Esophagus squamous epithelium (tissue), 4 donors: Measurements from ENCODE around the gene MSX2.

Source experiments
- CTCF ChIP-seq, 6 experiments: fragments of 450-650 bp in 4 of 6; fragments of 200-600 bp in 2 of 6; sonication (generic) in 2 of 6; IDR thresholded peaks; one replicate each; pipeline ENCODE4 v1.5.1; 2016 to 2019; ENCODE audit warnings: antibody characterized with exemption in 6 of 6, mild to moderate bottlenecking in 4 of 6, moderate library complexity in 4 of 6
- POLR2A ChIP-seq, 4 donors: fragments of 450-650 bp; IDR thresholded peaks; one replicate each; pipeline ENCODE4 v1.6.1; 2017; ENCODE audit warnings: antibody characterized with exemption in 4 of 4, mild to moderate bottlenecking in 4 of 4, moderate library complexity in 3 of 4

- TF ChIP-seq CTCF (IDR thresholded peaks at IDR 0.05) (no peak), POLR2A (IDR thresholded peaks at IDR 0.05) (no peak)
These were observed 3.5 kb upstream of the MSX2 start for GRCh38 chr5:174720612-174721529.
